NOMO-1 treated with DMSO at 0.1 percent for 48 hours (cell line): ENCODE measurements around the gene BEX2.

Experiments
- DNase-seq: peaks from one replicate; lab custom pipeline; 2025; ENCODE audit not compliant: unreplicated experiment; lab: John Stamatoyannopoulos, UW

Gene BEX2

GRCh38 chrX:103274284-103274683 is 36.5 kb downstream of the BEX2 start:
- DNase-seq = no peak
